GM18858 (cell line): Measurements from ENCODE around the gene NRG4.
"Not testable (repeated sequence)": the region's sequence is repeated elsewhere in the genome, so short reads cannot be mapped to it uniquely, and the experiment has no call there.

Experiments
- ATAC-seq: cut with Tn5 transposase; IDR thresholded peaks from one replicate; pipeline ENCODE4 v1.9.1; 2021; ENCODE audit not compliant: unreplicated experiment

NRG4 gene, protein sequence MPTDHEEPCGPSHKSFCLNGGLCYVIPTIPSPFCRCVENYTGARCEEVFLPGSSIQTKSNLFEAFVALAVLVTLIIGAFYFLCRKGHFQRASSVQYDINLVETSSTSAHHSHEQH

DNA sequence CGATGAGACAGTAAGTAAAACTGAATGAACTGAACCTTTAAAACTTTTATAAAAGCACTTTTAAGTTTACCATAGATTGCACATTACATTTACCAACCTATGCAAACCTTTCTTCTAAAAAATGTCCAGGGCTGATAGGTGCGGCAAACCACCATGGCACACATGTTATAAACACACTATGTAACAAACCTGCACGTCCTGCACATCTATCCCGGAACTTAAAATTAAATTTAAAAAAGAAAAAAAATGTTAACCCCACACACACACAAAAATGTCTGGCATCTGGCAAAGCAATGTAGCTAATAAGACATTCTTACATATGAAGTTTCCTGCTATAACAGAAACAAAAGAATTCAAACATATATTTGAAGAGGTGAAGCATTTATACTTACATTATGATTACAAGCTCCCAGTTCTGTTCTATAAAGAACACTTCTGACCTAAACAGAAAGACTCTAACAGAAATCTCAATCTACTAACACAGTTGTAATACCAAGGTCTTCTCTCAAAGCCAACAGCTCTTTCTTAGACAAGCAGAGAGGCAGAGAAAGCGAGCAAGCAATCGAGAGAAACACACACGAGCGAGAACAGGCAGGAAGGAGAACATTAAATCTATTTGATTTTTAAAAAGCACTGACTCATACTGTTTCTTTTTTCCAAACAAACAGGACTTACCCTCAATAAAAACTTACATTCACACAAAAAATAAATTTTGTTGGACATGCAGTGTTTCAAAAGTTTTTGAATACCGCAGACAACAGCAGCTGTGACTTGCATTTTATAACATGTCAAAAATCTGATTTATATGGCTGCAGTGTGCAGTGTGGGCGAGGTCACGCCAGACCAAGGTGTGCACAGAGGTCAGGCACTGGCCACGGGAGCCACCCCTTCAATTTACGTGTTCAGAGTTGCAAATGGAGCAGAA, at the start of gene NRG4:
Gene NRG4, minus strand, starts transcription at position 798 of the 925 bp plus-strand sequence. CDS start 1,194 bp downstream, outside the sequence.
- ATAC-seq = no peak

DNA sequence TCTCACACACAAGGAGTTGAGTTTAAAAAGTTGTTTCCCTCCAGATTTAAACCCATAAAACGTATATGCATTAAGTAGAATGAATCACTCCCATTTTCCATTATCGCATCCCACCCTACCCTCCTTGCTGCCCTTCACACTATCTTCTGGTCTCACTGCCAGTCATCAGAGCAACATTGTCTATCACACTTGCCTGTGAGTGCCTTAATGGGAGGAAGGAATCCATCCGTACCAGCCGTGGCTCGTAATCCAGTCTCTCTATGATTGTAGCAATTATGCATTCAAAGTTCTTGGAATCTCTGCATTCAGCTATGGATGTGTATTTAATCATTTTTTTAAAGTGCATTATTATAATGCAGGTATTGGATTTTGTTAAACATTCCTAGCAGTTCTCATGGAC, 49.5 kb upstream of the NRG4 start:
- no peak for ATAC-seq

DNA sequence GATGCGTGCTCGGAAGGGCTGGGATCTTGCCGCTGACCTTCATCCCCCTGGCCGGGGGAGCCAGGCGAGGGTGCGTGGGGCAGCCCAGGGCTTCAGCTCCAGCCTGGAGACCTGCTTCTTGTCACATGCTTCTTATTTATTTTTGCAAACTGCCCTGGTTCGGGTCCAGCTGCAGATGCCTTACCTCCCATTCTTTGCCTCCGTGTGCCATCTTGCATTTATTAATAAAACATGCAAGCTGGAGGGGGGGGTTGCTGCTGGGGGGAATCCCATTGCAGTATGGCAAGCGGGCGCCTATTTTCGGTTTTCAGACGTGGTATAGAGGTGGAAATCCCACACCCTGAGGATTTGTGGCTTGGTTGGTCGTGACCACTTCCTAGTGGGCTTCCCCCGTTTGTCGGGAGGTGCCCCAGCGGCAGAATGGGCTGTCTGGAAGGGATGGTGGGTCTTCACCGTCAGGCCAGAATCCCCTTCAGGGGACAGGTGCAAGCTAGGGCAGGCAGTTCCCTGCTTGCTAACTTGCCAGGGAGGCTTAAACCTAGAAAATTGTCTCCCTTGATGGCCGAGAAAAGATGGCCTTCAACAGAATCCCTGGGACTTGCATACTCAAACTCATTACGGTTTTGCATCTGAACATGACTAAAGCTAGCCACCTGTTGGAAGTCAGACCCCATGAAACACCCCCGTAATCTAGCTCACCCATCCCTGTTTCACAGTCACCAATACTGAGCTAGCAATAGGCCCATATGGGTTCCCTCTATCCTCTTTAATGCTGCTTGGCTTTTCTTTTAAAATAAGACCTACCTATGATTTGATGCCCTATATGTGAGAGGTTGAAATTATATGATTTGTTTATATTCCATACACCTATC, 48.1 kb upstream of the NRG4 start:
- no peak for ATAC-seq

DNA sequence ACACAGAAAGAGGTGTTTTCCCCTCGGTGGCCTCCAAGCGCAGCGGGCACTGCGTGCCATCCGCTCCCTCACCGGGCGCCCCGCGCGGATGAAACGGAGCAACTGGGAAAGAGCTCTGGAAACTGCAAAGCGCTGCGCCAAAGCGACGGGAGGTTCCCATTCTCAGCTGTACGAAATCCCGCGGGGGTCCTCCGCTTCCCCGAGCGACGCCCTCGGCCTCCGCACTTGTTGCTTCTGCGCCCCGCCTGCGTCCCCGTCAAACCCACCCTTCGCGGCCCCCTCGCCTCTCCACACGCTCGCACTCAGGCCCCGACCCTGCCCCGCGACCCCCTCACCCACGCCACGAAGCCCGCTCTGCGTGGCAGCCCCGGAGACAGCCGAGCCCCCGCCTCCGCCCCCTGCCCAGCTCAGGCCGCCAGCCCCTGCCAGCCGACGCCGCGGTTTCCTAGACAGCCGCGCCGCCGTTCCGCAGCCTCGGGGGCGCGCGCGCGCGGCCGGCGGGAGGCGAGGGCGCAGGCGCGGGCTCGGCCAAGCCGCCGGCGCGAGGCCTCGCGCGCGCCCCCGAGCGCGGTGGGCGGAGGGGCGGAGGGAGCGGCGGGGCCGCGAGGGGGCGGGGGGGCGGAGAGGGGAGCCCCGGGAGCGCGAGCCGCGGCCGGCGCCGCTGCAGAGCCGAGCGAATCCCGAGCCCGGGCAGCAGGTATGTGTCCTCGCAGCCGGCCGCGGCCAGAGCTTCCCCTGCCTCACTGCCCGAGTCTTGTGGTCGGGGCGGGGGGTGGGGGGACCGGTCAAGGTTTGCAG, 47.3 kb upstream of the NRG4 start, which contains the start of gene TMEM266:
Gene TMEM266, plus strand, starts transcription at position 666 of the 798 bp plus-strand sequence. CDS start 74,279 bp downstream, outside the sequence.
- ATAC-seq = no peak

DNA sequence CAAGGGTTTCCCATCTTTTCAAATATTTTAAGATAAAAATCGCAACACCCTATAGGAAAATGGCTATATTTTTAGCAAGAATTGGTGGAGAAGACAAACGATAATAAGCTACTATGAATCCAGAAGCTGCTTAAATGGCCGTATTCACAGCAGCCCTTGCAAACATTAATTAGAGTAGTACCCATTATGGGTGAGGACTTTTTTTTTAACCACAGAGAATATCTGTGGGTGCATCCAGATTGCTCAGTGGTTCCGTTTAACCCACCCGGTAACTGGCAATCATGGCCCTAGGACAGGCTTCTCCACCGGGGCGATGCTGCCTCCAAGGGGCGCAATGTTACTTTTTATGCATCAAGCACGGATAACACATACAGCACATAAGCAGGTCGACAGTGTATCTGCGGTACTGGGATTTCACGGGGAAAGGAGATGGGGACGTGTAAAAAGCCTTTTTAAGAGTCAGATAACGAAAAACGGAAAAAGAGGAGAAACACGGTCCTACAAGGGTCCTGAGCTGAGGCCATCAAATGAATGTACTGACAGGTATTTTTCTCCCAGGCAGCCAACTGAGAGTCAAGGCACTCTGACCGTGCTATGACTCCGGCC, 46.6 kb upstream of the NRG4 start:
- ATAC-seq = no peak

DNA sequence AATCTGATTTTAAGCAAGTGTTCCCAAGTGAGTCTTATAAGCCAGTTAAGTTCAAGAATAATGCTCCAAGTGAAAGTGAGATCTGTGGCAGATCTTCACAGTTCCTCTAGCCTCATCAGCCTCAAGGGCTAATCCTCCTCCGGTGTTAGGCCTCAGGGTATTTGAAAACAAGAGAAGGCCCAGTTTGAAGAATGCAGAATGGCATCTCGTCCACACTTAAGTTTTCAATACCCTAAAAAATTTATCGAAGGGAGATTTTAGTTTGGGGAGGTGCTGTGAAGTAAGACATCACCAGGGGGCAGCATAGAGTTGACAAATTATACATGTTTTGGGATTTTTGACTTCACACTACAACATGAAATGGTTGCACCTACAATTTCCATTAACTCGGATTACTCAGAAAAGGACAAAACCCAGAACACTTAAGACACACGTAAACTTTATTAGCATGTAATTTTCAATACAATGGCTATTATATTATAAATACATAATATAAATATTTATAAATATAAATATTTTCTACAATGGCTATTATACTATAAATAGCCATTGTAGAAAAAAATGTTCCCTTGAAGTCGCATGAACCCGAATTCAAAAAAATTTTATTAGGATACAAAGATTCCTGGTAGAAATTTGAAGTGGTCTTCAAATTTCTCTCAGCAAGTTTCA, 45.2 kb upstream of the NRG4 start:
- peak; percentile 14 for ATAC-seq

DNA sequence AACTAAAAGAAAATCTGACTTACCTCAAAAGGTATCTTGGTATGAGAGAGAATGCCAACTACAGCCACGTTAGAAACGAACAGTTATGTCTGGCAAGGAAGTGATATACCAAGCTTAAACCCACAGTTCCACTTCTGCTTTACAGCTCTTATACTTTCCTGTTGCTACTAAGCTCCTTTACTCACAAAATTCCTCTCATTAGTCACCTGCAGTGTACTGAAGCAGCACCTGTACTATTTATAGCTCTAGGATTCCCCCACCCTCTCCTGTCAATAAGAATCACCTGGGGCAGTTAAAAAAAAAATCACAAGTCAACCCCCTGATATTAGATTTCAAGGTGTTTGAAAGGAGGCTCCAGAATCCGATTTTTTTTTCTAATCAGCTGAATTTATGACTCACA, 44.7 kb upstream of the NRG4 start:
- ATAC-seq = peak; percentile 73

DNA sequence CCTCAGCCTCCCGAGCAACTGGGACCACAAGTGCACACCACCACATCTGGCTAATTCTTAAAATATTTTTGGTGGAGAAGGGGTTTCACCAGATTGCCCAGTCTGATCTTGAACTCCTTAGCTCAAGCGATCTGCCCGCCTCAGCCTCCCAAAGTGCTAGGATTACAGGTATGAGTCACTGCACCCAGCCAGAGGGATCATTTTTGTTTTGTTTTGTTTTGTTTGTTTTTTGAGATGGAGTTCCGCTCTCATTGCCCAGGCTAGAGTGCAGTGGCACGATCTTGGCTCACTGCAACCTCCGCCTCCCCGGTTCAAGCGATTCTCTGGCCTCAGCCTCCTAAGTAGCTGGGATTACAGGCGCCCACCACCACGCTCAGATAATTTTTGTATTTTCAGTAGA, 42.0 kb upstream of the NRG4 start:
- ATAC-seq = not testable (repeated sequence)

DNA sequence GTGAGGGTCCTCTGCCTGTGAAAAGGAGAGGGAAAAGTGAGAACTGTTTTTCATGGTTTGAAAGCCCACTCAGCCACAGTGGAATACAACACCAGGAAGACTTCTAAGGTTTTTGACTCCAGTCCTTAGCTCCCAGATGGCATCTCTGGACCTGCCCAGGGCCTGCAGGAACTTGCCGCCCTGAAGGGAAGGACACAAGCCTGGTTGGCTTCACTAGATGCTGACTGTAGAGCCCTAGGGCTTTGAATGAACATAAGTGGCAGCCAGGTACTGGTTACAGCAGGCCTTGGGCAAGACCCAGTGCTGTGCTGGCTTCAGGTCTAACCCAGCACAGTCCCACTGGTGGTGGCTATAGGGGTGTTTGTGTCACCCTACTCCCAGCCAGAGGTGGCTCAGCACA, 26.3 kb upstream of the NRG4 start:
- ATAC-seq = no peak

DNA sequence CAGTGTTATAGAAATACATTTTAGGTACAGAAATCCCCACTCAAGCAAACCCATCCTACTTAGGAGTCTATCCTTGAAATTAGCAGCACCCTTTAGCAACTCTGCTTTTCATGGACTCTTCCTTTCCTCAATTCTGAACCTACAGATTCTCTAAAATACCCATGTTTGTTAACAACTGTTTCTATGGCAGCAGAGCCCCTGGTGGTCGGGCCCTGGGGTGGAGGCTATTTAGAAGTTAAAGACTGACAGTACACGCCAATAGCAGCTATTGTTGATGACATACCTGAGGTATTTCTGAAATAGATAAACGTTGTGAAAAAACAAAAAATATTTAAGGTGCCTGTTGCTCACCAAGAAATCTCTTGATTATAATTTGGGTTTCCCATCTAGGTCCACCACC, 23.4 kb upstream of the NRG4 start:
- no peak for ATAC-seq

DNA sequence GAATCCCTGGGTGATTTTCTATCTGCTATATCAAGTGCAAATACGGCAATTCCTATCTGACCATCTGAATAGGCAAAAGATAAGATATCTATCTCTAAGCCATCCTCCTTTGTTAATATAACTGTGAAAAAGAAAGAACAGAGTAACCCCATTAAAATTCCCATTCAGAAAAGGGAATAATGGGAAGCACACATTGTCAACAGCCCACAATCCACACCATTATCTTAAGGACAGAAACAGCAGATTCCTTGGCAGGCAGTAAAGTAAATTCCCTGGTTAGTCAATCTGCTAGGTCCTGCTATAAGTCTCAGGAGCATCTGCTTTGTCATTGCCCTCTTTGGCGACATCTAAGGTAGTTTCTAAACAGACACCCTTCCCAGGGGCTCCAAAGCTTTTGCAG, 21.9 kb upstream of the NRG4 start:
- ATAC-seq = no peak

DNA sequence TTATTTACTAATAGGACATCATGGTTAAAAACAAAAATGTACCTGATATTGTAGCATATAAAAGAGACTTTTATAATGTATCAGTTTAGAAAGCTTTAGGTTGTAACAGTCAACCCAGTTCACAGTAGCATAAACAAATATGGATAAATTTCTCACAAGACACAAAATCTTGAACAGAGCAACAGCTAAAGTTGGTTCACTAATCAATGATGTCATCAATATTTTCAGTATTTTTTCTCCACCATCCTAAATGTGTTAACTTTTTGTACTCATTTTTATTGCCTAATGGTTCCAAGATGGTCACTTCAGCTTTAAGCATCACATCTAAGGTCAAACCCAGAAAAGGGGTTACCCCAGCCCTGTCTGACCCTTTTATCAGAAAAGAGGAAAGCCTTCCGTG, 21.2 kb upstream of the NRG4 start:
- ATAC-seq = no peak

DNA sequence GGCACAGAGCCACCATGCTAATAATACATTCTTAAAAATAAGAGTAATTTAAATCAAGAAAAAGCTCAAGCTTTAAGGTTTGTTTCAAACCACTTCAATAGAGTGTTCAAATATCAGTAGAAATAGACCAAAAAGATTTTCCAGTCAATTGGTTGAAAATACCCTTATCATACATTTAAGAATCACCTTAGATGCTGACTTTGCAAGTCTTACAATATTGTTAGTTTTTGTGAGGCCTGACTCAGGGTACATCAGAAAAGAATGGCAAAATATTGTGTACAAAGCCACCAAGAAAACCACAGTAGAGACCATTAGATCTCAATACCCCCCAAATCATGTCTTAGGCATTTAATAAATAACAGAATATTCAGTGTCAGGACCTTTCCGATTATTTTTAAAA, 19.8 kb upstream of the NRG4 start:
- no peak for ATAC-seq

DNA sequence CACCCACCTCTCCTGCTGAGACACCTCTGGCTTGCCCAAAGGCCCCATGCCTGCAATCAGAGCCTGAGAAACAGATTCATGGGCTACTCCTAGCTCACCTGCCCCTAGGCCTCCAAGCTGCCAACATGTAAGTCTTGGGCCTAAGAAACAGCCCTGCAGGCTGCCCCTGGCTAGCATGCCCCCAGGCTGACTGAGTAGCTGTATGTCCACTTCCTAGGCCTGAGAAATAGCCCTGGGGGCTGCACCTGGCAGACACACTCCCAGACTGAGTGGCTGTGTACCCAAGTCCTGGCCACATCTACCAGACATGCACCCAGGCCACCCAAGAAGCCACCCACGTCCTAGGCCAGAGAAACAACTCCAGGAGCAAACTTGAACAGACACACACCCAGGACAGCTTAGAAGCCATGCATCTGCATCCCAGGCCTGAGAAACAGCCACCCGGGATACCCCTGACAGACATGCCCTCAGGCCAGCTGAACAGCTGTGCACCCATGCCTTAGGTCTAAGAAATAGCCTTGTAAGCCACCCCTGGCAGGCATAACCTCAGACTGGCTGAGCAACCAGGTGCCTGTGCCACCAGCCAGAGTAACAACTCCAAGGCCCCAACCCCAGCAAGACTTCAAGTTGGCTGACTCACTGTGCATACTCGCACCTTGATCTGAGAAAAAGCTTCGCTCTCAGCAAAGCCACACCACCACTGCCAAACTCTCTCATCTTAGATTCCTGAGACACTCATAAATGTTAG, 12.0 kb upstream of the NRG4 start:
- no peak for ATAC-seq

DNA sequence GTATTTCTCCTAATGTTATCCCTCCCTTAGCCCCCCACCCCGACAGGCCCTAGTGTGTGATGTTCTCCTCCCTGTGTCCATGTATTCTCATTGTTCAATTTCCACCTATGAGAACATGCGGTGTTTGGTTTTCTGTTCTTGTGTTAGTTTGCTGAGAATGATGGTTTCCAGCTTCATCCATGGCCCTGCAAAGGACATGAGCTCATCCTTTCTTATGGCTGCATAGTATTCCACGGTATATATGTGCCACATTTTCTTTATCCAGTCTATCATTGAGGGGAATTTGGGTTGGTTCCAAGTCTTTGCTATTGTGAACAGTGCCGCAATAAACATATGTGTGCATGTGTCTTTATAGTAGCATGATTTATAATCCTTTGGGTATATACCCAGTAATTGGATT, 1.2 kb upstream of the NRG4 start:
- not testable (repeated sequence) for ATAC-seq

DNA sequence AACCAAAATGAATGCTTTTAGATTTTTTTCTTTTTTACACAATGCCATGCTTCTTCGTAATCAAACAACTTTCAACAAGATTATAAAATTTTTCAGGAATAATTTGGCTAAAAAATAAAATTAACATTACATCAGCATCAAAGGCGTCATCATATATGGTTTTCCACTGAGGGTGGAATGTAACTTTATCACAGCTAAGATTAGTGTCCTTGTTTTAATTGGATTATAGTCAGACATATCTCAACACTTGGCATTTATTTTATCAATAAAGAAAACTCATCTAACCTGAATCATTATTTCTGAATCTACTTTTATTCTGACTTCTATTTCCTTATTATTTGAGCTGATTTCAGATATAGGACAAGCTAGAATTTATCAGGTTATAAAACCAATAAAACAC, 1.6 kb downstream of the NRG4 start:
- no peak for ATAC-seq

DNA sequence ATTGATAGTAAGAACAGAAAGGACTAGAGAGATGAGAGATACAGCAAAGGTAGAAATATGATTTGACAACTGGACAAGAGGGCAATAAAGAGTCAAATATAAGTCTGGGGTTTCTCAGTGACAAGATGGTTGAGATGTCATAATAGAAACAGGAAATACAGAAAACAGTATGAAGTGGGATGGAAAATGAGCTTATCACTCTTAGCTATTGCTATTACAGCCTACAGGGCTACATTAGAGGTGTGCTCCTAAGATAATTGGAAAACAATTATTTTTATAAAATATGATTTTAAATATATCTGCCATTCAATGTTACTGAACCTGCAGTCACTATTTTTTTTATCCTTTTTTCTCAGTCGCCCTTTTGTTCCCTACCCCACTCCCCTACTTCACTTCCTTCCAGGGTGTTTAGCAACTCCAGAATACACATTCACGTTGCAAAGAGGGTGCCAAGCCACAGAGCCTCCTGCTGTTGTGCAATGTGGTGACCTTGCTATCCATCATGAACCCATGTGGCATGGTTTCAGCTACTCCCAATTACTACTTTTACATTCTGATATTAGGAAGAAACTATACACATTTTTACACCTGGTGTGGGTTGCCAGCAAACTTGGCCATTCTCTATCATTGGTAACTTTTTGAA, 6.0 kb downstream of the NRG4 start:
- ATAC-seq = no peak

DNA sequence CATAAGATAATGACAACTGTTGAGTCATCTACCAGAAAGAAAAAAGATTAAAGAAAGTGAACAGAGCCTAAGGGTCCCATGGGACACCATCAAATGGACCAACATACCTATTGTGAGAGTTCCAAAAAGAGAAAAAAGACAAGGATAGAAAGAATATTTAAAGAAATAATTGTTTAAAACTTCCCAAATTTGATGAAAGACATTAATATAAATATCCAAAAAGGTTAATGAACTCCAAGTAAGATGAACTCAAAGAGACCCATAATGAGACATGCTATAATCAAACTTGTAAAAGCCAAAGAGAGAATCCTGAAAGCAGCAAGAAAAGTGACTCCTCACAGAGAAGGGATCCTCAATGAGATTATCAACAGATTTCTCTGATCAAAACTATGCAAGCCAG, 8.9 kb downstream of the NRG4 start:
- ATAC-seq = no peak

DNA sequence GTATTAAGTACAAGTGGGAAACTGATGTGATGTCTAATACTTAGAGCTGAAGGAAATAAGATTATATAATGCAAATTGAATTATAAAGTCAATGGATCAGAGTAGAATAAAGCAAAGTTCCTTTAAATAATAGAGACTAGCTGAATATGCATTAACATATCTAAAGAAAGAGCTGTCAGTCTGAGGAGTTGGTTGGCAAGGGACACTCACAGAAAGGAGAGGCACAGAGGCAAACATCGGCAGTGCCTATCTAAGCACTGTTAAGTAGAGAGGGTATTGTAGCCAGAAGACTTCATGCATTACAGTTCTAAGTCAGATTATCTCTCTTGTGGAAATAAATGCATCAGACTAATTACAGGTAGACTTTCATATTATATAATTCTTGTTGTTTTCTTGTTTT, 16.6 kb downstream of the NRG4 start:
- ATAC-seq = no peak
